CD4-positive, alpha-beta T cell (primary cell): ENCODE measurements around the gene ZBTB7C. TPM values are rescaled to one million over a fixed set of nuclear protein-coding genes. Genes with fewer than 3 reads are reported as not detected.

Source experiments
- ATAC-seq: fragments of 200-7000 bp; cut with Tn5 transposase; one replicate; pipeline ENCODE4 v1.10.0; 2022; ENCODE audit warnings: mild to moderate bottlenecking; ENCODE audit not compliant: poor library complexity
- CTCF ChIA-PET: fragments of 350-600 bp; sonication (Branson Sonifier 250); formaldehyde crosslinking; loops from one replicate; lab custom pipeline; 2021; ENCODE audit warnings: antibody characterized with exemption, inconsistent platforms; lab: Charles Lee
- POLR2A ChIA-PET: fragments of 350-600 bp; sonication (Branson Sonifier 250); formaldehyde crosslinking; loops from one replicate; lab custom pipeline; 2021; ENCODE audit warnings: antibody characterized with exemption, inconsistent platforms; lab: Charles Lee
- DNase-seq, 14 experiments: peaks; one replicate each; pipeline ENCODE4 v3.0.0-alpha.2; 2013 to 2020; ENCODE audit warnings: mixed read lengths in 2 of 14
- H3K27ac ChIP-seq, 2 donors: one replicate each; pipeline versions ENCODE4 v1.5.1 to v1.7.0; 2013; ENCODE audit warnings: low read length in 2 of 2, low read depth in 1 of 2, mild to moderate bottlenecking in 1 of 2
- H3K27me3 ChIP-seq, 2 experiments: 1 replicate in 1 of 2; 2 replicates in 1 of 2; pipeline versions ENCODE4 v1.6.1 to v1.7.0; 2013; ENCODE audit warnings: low read length in 2 of 2, control low read depth in 1 of 2, mild to moderate bottlenecking in 1 of 2, moderate library complexity in 1 of 2; ENCODE audit not compliant: insufficient read depth in 2 of 2, control insufficient read depth in 1 of 2
- H3K36me3 ChIP-seq: one replicate; pipeline ENCODE4 v1.6.1; 2013; ENCODE audit warnings: low read length, control low read depth; ENCODE audit not compliant: insufficient read depth
- H3K4me1 ChIP-seq: one replicate; pipeline ENCODE4 v1.6.1; 2013; ENCODE audit warnings: low read length, control low read depth; ENCODE audit not compliant: insufficient read depth
- H3K4me3 ChIP-seq: one replicate; pipeline ENCODE4 v1.5.1; 2013; ENCODE audit warnings: mild to moderate bottlenecking, low read length, moderate library complexity
- H3K9me3 ChIP-seq, 2 experiments: 1 replicate in 1 of 2; 2 replicates in 1 of 2; pipeline versions ENCODE4 v1.6.1 to v1.7.0; 2013; ENCODE audit warnings: low read length in 2 of 2, mild to moderate bottlenecking in 2 of 2, control low read depth in 1 of 2, moderate library complexity in 1 of 2; ENCODE audit not compliant: control insufficient read depth in 1 of 2, insufficient read depth in 1 of 2
- H3K27ac Mint-ChIP-seq: one replicate; pipeline ENCODE4 v1.8.0; 2020; ENCODE audit warnings: mixed read lengths
- H3K27me3 Mint-ChIP-seq: one replicate; pipeline ENCODE4 v1.8.0; 2021; ENCODE audit warnings: mixed read lengths
- H3K36me3 Mint-ChIP-seq: one replicate; pipeline ENCODE4 v1.8.0; 2021; ENCODE audit warnings: low read depth, mixed read lengths
- H3K4me1 Mint-ChIP-seq: one replicate; pipeline ENCODE4 v1.8.0; 2021; ENCODE audit warnings: low read depth, mixed read lengths
- H3K4me3 Mint-ChIP-seq: one replicate; pipeline ENCODE4 v1.8.0; 2020; ENCODE audit warnings: mild to moderate bottlenecking, mixed read lengths
- H3K9me3 Mint-ChIP-seq: one replicate; pipeline ENCODE4 v1.8.0; 2020; ENCODE audit warnings: mixed read lengths
- intact Hi-C, 2 experiments: fragments of 100-400 bp; cut with DNase I in 1 of 2; cut with micrococcal nuclease in 1 of 2; formaldehyde crosslinking; loops; one replicate each; pipeline versions ENCODE4 v1.15.1 to v1.9.0; 2023 to 2025; cut with DNase I, micrococcal nuclease
- total RNA-seq, 174 experiments: library from RNA in 2 of 174; stranded (reverse) in 2 of 174; gene quantifications; one replicate each; pipeline ENCODE4 v1.2.3 and lab custom pipeline; 2021 to 2026
- TF ChIP-seq, protein P1 (sequence below): fragments of 200-600 bp; IDR thresholded peaks from one replicate; pipeline ENCODE4 v1.8.0; 2022; ENCODE audit warnings: antibody characterized with exemption, mild to moderate bottlenecking

The ZBTB7C gene
- total RNA-seq, 2 experiments from 2014 or later: not detected

GRCh38 chr18:48136827-48137373 is 272.3 kb downstream of the ZBTB7C start:
- peaks cover 5% of the 10 kb centered on the region for H3K4me1 ChIP-seq
- H3K27me3 ChIP-seq: peaks cover 25 to 46% of the 10 kb centered on the region in 2 experiments
- intact Hi-C loops: no loop called here
- no peak for ATAC-seq
- no peak overlapping the region for H3K27ac Mint-ChIP-seq
- H3K27ac ChIP-seq: no peak overlapping the region
- peaks cover 0 to 5% of the 10 kb centered on the region in 2 experiments for H3K9me3 ChIP-seq
- peaks cover 7% of the 10 kb centered on the region for H3K4me1 Mint-ChIP-seq
- H3K9me3 Mint-ChIP-seq: no peaks in the 10 kb centered on the region
- no peaks in the 10 kb centered on the region for H3K36me3 Mint-ChIP-seq
- ChIA-PET POLR2A (no interaction called here), CTCF (no interaction called here)
- TF ChIP-seq, protein P1, sequence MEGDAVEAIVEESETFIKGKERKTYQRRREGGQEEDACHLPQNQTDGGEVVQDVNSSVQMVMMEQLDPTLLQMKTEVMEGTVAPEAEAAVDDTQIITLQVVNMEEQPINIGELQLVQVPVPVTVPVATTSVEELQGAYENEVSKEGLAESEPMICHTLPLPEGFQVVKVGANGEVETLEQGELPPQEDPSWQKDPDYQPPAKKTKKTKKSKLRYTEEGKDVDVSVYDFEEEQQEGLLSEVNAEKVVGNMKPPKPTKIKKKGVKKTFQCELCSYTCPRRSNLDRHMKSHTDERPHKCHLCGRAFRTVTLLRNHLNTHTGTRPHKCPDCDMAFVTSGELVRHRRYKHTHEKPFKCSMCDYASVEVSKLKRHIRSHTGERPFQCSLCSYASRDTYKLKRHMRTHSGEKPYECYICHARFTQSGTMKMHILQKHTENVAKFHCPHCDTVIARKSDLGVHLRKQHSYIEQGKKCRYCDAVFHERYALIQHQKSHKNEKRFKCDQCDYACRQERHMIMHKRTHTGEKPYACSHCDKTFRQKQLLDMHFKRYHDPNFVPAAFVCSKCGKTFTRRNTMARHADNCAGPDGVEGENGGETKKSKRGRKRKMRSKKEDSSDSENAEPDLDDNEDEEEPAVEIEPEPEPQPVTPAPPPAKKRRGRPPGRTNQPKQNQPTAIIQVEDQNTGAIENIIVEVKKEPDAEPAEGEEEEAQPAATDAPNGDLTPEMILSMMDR: no peak
- H3K4me3 Mint-ChIP-seq: peak overlapping the region; percentile 48
- H3K4me3 ChIP-seq: no peak overlapping the region
- no peaks in the 10 kb centered on the region for H3K36me3 ChIP-seq
- H3K27me3 Mint-ChIP-seq: peaks cover 71% of the 10 kb centered on the region
- DNase-seq: no peak

- ChIA-PET CTCF (no interaction called here), POLR2A (no interaction called here)
- Mint-ChIP-seq H3K4me3 (no peak overlapping the region), H3K9me3 (no peaks in the 10 kb centered on the region), H3K36me3 (no peaks in the 10 kb centered on the region), H3K27me3 (peaks cover 72% of the 10 kb centered on the region), H3K4me1 (peaks cover 7% of the 10 kb centered on the region), H3K27ac (no peak overlapping the region)
- peak overlapping the region; percentile 10 for H3K4me3 ChIP-seq
- H3K27me3 ChIP-seq: peaks cover 25 to 46% of the 10 kb centered on the region in 2 experiments
- TF ChIP-seq, protein P1: no peak
- DNase-seq (no peak), ATAC-seq (no peak)
- H3K36me3 ChIP-seq: no peaks in the 10 kb centered on the region
- H3K9me3 ChIP-seq: peaks cover 0 to 5% of the 10 kb centered on the region in 2 experiments
- H3K4me1 ChIP-seq: peaks cover 5% of the 10 kb centered on the region
- no peak overlapping the region for H3K27ac ChIP-seq
- intact Hi-C loops: no loop called here
These were observed 272.9 kb downstream of the ZBTB7C start for GRCh38 chr18:48136051-48136826.

GRCh38 chr18:48135436-48135966 is 273.7 kb downstream of the ZBTB7C start:
- Histone ChIP-seq H3K4me3 (no peak overlapping the region), H3K4me1 (peaks cover 5% of the 10 kb centered on the region), H3K27me3 (peaks cover 25 to 46% of the 10 kb centered on the region in 2 experiments), H3K27ac (no peak overlapping the region), H3K36me3 (no peaks in the 10 kb centered on the region), H3K9me3 (peaks cover 0 to 5% of the 10 kb centered on the region in 2 experiments)
- DNase-seq: no peak
- CTCF ChIA-PET: no interaction called here
- Mint-ChIP-seq H3K27me3 (peaks cover 69% of the 10 kb centered on the region), H3K4me1 (peaks cover 7% of the 10 kb centered on the region), H3K27ac (no peak overlapping the region), H3K36me3 (no peaks in the 10 kb centered on the region), H3K9me3 (no peaks in the 10 kb centered on the region), H3K4me3 (no peak overlapping the region)
- POLR2A ChIA-PET: no interaction called here
- TF ChIP-seq, protein P1: no peak
- ATAC-seq: no peak
- intact Hi-C loops: no loop called here
